NCI-H1092 treated with DMSO at 0.1 percent for 48 hours (cell line): ENCODE data around the gene CNTNAP4.

ENCODE experiments used
- DNase-seq: peaks from one replicate; lab custom pipeline; 2025; lab: John Stamatoyannopoulos, UW

The CNTNAP4 gene

DNA sequence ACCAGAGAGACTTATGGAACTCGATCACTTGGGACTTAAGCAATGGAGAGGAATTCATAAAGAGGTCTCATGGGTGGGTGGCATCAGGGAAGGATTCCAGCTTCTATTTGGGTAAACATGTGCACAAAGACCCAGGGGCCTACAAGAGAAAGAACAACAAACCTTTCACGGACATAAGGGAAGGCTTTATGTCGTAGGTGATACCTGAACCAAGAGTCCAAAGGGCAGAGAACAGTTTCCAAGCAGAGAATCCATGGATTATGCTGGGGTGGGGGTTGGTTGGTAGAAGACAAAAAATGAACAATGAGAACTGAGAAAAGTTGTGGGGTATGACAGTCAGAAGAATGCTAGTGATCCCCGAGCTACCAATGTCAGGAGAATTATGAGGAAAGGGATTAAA is 119.8 kb downstream of the CNTNAP4 start:
- DNase-seq, result no peak

DNA sequence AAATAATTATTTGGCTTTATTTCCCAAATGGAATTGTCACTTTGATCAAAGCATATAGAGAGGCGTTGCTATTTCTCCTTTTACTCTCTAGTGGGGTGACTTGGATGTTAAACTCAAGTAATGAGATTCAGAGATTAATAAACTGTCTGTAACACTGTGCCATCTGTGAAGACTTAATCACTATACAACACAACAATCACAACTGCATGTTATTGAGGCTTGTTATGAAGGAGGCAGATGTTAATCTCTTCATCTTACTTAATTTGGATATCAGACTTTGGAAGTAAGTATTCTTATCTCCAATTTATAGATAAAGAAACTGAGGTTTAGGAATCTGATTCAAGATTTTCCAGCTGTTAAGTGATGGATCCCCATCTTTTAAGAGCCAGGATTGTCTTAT is 132.5 kb downstream of the CNTNAP4 start:
- DNase-seq, result no peak

DNA sequence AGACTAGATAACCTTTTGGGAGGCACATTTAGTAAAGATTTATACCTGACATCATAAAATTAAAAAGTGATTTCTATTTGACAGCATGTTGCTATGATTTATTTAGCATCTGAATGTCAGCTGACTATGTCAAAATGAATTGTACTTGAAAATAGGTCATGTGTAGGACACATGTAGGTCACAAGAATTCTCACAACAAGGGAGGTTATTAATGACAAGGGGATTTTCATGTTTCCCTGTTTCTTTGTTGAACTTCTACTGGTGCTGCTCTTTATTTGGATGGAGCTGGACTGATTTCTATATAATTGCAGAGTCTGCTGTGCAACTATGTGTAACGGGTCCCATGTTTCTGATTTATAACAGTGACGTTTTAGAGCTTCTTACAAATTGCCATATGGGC is 144.4 kb downstream of the CNTNAP4 start:
- no peak for DNase-seq

DNA sequence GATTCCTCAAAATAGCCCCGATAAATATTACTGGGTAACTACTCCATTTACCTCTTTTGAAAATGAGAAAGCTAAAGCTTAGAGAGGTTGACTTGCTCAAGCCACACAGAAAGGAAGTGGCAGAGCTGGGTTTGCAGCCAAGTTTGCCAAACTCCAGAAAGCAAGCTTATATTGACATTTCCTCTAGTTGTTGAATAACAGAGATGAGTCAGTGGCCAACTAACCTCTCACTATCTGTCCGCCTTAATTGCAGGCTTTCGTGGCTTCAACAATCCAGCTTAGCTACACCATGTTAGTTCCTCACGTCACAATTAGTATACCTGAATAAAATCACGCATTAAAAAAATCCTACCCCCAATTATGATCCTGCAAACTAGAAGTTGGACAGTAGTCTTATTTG is 151.7 kb downstream of the CNTNAP4 start:
- peak; percentile 1 for DNase-seq

DNA sequence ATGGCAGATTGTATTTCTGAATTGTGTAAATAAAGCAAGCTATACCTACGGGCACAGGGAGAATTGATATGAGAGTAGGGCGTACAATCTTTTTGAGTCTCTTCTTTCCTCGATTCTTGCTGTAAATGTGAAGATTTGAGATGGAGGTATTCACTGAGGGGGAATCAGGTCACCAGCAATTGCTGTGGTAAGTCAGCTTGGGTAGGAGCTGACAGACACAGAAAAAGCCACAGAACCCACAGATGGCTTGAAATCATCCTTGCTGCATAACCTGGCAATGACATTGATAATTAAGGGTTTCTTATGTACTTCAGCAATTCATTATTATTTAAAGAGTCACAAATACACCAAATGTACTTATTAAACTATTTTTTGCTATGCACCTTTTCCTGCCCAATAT is 164.2 kb downstream of the CNTNAP4 start:
- no peak for DNase-seq

DNA sequence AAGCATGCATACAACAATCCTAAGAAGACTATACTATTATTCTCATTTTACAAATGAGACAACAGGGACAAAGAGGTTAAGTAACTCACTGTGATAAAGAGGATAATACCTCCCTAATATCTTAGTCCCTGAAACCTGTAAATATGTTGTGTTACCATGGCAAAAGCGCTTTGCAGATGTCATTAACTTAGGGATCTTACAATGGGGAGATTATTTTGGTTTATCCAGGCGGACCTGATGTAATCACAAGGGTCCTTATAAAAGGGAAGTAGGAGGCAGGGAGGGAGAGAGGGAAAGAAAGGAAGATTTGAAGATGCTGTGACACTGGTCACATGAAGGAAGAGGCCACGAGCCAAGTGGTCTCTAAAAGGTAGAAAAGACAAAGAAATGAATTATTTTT is 164.7 kb downstream of the CNTNAP4 start:
- no peak for DNase-seq

DNA sequence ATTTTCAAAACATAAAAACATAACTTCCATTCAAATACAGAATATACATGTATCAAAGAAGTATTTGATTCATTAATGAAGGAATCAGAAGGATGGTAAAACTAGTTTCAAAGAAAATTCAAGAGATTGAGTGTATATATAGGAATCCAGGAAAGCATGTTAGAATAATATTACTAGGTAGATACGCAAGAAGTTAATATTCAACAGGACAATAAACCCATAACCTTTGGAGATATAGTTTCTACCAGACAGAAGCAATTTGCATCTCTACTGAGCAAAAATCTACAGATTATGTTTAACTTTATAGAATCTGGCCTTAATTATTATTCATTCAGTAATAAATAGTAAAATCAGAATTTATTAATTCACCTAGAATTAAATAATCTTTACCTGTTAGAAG is 166.8 kb downstream of the CNTNAP4 start:
- DNase-seq, result no peak

DNA sequence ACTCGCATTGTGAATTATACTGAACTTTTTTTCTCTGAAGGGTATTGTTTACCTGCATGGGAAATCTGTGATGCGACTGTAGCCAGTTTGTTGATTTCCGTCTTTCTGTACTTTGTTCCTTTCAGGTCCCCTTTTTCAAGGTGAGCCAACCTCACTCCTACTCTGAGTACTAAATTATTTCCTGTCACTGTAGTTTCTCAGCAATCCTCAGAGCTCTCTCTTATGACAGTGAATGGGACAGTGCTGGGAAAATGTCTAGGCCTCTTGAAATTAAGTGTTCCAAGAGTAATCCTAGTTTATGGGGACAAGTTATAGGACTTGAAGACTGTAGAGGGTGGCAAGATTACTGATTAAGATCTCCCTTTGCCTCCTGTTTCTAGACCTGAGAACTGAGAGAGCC is 167.6 kb downstream of the CNTNAP4 start:
- DNase-seq, result no peak

DNA sequence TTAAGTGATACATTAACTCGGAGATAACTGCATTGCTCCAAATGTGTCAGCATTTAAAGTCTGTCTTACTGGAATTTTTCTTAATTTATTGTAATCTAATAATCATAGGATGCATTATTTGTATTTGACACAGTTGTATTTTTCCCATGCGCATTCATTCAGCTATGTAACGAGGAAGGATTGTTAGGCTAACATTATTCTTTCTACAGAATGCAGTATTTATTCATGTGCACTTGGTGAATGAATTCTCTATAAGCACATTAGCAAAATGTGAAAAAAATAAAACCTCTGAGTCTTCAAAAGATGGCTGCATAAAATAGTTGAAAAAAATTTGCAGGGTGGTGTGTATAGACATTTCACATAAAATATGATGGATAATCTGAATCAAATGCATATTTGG is 168.6 kb downstream of the CNTNAP4 start:
- no peak for DNase-seq

DNA sequence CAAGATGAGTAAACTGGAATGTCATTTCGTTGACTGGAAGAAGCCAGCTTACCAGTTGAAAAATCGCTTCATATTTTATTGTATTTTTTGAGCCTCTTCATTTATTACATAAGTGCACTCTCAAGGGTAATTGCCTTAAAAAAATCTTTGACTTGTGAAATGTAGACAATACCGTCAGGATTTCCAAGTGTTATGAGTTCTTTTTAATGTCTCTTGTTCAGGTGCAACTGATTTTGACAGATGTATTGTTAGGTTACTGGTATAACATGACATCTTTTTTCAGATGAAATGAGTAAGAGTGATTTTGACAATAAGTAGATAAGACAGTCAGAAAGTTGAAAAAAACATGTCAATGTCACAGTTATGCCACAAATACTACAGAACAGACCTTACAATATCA is 169.1 kb downstream of the CNTNAP4 start:
- DNase-seq, result no peak

DNA sequence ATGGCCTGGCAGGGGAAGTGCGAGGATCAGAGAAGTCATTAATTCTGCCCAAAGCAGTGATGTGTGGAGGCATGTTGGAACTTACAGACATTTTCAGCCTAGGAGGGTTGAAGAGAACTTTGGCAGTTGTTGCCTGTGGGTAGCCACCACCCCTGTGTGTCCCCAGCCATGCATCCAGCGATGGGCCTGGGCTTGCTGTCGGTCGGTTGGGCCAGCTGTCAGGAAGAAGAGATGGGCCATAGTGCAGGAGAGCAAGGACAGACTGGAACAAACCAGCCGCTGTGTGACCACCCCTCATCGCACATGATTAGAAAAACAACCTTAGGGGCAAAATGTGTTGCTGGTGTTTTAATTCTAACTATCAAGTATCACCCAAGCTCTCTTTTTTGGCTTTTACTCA is 173.7 kb downstream of the CNTNAP4 start:
- DNase-seq, result no peak

DNA sequence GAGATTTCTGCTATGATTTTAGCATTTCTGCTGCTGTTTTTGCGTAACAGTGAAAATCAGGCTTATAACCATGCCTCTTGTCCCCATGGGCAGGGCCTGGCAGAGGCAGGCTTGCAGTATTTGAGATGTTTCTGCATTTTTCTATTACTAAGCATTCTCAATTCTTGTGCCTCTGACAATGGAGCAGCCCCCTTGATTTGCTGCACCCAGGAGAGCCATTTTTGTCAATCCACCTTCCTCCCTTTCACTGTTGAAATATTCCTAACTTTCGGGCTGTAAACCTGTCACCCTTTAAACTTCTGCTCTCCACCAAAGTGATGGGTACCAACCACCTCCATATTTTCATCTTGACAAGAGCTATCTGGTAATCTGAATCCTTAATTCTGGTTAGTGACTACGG is 178.1 kb downstream of the CNTNAP4 start:
- DNase-seq, result no peak

DNA sequence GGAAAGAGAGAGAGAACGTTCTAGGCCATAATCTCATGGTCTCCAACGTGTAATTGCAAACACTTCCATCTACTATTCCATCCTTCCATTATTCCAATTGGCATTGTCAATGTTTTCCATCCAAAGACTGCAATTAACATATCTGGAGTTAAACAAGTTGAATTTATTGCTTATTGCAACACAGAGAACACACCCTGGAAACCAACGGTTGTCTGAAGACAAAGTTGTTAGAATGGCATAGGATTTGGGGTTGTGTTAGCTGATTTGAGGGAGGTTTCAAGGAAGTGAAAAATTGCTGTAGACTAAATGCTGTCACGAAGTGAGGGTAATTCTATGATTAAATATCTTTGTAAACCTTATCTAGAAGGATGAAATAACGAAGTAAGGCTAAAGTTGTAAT is 178.8 kb downstream of the CNTNAP4 start:
- no peak for DNase-seq

DNA sequence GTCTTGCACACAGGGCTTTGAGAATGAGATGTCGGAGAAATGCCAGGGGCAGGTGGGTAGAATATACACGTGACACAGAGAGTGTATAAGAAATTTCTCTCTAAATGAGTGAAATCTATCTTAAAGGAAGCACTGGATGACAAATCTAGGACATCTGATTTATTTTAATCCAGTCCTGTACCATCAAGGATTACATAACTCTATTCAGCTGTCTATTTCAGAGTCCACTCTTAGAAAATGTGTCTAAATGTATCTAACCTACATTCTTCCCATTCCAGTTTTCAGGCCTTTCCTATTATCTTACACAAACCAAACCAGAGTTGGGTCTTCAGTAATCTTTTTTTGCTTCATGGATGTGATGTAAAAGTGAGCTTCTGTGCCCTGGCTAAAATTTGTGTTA is 181.9 kb downstream of the CNTNAP4 start:
- no peak for DNase-seq

DNA sequence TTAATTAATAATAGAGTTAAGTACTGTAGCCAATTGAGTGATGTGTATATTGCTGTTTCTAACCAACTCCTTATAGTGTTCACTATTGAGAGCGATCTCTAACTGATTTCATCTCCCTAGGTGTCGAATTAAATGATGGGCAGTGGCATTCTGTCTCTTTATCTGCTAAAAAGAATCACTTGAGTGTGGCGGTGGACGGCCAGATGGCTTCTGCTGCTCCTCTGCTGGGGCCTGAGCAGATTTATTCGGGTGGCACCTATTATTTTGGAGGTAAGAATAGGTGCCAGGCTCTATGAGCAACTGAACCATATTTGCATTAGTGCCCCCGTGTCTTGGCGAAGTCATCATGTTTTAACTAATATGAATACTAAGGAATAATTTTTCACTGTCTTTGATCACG is 184.6 kb downstream of the CNTNAP4 start:
- DNase-seq, result no peak

DNA sequence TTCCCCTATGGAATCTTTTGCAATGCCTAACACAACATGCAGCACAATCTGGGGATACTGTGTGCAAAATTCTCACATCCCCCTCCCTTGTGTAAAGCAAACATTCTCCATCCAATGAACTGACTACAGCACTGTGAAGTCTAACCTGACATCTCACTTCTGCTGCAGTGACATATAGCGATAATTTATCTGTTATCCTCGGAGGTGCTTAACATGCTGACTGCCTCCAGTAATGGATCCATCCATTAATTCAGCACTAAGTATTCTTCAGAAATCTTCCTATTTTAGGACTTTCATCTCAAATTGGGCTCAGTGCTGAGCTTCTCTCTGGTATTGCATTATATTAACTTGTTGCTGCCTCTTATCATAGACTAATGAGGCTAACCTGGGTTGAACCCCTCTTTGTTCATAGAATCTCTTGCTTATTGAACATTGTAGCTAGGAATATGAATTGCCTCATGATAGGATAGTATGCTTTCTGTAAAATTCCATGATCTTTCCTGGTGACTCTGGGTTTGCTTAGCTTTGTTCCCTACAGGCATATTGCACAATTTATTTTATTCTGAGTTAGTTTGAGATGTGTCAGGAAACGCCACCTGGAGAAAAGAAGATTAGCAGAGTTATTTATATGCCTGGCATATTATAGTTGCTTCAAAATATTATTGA is 187.9 kb downstream of the CNTNAP4 start:
- DNase-seq, result no peak

DNA sequence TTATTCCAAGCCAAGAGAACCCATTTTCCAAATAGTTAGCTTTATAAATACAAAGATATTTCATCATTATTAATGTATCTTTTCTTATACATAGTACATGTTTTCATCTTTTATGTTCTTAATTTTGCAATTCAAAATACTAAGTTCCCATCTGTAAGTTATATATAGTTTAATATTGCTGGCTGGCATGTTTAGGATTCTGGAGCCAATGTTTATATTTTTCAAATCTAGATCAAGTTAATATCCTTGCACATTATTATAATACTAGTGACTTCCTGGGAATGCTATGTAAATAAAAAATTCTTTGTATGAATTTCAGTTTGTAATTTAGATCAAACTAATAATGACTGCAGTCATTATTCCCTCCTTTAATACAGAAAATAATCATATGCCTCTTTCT is 189.7 kb downstream of the CNTNAP4 start:
- DNase-seq, result no peak

DNA sequence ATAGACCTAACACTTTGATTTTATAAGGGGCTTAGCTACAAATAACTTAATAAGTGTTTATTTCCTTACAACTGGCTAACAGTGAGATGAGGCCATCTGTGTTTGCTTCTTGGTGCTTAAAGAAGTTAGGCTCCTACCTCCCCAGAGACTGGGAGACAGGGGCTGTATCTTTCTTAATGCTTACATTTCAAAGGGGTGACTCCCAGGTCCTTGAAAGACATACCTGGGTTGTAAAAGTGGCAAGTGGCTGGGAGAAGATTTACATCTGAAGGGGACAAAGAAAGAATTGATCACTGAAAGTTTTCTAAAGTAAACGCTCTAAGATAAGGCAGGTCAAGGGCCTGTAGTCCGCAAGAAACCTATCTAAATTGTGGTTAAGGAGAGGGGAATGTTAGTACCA is 196.8 kb downstream of the CNTNAP4 start:
- no peak for DNase-seq

DNA sequence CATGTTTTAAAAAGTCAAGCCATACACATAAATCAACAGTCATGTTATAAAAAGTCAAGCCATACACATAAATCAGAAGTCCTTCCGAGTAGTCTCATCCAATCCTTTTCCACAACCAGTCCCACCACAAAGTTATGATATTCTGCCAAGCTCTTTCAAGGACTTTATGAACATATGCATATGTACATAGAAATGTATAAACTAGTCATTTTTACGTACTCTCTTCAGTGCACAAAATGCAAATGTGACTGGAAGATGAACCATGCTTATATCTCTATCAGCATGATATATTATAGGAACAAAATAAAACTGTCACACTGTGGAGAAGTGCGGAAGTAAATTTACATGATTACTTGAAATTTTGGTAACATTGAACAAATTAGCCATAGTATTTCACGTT is 200.9 kb downstream of the CNTNAP4 start:
- DNase-seq, result no peak

DNA sequence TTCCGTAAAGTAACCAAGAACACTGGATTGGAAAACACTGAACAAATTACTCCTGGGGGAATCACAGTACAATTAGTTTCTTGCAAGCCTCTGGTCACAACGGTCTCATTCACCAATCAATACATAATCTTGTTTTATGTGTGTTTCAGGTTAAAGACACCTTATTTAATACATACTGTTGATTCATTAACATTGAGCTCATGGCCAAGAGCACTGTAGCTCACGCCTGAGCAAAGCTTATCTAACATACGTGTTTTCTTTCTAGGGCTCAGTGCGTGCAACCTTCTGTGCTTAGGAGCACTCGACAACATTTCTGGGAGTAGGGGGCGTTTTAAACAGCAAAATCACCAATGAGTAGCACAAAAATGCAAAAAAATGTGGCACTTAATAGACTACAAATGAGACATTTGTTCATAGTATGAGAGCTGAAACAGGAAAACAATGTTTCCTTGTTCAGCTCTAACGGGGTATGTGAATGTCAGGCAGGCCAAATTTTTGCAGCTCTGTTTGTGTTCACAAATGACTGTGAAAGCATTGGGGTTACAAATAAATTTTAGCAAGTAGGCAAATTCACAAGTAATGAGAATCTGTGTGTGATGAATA is 206.2 kb downstream of the CNTNAP4 start:
- DNase-seq, result no peak

DNA sequence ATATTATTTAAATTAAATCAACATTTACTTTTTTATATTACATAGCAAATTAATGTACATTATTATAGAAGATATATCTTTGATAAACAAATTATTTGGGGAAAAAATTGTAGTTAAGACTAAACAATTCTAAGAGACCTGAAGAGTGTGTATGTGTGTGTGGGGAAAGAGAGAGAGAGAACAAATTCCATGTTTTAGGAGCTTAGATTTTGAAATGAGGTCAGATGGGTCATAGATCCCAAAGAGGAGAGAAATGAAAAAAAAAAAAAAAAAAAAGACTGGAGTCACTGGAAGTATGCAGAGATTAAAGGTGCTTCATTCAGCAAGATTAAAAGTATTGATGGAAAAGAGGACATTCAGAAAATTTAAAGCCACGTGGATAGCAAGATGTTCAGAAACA is 206.8 kb downstream of the CNTNAP4 start:
- DNase-seq, result no peak

DNA sequence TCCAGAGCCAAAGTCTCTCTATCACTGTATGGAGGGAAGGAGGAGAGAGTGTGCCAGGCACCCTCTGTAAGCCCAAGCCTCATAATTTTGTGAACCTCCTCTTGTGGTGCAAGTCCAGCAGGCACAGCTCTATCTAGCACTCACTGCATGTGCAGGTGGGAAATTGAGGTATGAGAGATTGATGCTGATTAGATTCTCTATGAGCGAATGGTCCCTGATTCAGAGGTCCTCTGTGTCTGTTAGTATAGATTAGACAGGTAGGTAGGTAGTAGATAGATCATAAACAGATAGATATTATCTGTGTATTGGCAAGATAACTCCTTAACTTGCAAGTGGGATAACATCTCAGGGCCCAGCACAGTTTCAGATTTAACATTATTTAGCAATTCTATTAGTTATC is 209.5 kb downstream of the CNTNAP4 start:
- DNase-seq, result no peak

DNA sequence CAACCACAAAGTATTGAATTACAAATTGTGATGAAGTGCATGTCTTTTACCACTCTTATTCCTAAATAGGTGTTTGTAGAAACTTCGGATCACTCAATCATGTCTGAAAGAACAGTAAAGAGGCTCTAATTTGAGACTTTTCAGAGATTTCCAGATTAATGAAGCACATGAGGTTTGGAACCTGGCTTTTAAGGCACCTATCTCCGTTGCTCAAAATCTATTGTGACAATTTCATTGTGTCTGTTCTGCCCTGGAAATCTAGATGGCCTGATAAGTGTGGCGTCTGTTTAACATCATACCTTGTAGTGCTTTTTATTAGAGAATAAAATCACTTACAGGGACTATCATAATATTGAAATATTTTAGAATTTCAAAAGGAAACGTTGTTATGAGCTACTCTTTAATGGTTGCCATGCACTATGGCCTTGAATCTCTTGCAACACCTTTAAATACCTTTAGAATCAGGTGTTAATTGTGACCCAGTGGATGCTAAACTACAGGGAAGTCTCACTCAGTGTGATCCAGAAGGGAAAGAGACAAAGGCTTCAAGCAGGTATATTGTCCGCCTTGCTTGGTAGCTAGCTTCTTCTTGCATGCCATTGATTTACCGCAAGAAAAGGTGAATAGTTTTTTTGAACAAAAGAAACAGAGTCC is 210.3 kb downstream of the CNTNAP4 start:
- DNase-seq, result no peak

DNA sequence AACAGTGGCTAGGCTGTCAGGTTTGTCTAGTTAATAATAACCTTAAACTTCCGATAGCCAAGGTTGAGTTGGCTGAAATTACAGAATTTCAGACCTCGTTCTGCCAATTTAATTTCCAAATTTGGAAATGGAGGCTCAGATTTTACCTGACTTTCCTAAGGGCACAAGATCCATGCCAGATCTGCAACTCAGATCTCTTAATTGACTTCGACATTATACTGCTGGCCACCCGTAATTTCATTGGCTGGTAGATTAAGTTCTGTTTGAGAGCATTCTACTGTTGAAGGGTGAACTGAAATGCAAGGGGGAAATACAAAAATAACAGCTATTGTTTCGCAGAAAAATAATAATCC is 210.8 kb downstream of the CNTNAP4 start:
- DNase-seq, result no peak
